Activated T-cell treated with anti-CD3 and anti-CD28 coated beads, Interleukin-2, amount 50 U/mL, for 72 hours (primary cell): Measurements from ENCODE around the gene SPCS2. TPM values are rescaled to one million over a fixed set of nuclear protein-coding genes. Genes with fewer than 3 reads are reported as not detected.
"Not testable (repeated sequence)": the region's sequence is repeated elsewhere in the genome, so short reads cannot be mapped to it uniquely, and the experiment has no call there.

ENCODE experiments used
- ATAC-seq, 2 donors: fragments of 150-1000 bp; cut with Tn5 transposase; replicated peaks in 1 of 2; 2 replicates each; pipeline ENCODE4 v1.10.0; 2021; ENCODE audit warnings: moderate library complexity in 2 of 2, mild to moderate bottlenecking in 1 of 2
- DNase-seq, 2 donors: peaks; one replicate each; pipeline ENCODE4 v3.0.0; 2021 to 2022; ENCODE audit warnings: mixed read lengths in 1 of 2
- H3K27ac Mint-ChIP-seq: one replicate; pipeline ENCODE4 v1.8.0; 2022; ENCODE audit warnings: mild to moderate bottlenecking, moderate library complexity, mixed read lengths
- H3K27me3 Mint-ChIP-seq: one replicate; pipeline ENCODE4 v1.8.0; 2022; ENCODE audit warnings: low read depth, mixed read lengths
- H3K36me3 Mint-ChIP-seq, 2 donors: one replicate each; pipeline ENCODE4 v1.8.0; 2022; ENCODE audit warnings: mixed read lengths in 2 of 2, mild to moderate bottlenecking in 1 of 2; ENCODE audit not compliant: insufficient read depth in 2 of 2
- H3K4me1 Mint-ChIP-seq: one replicate; pipeline ENCODE4 v1.8.0; 2022; ENCODE audit warnings: low read depth, mixed read lengths
- H3K4me3 Mint-ChIP-seq, 2 donors: one replicate each; pipeline ENCODE4 v1.8.0; 2022; ENCODE audit warnings: mild to moderate bottlenecking in 2 of 2, mixed read lengths in 2 of 2, moderate library complexity in 2 of 2
- H3K9me3 Mint-ChIP-seq, 2 donors: one replicate each; pipeline ENCODE4 v1.8.0; 2022; ENCODE audit warnings: mixed read lengths in 2 of 2
- total RNA-seq, 2 donors: library from RNA; stranded (reverse); gene quantifications; one replicate each; pipeline ENCODE4 v1.2.3, GENCODE V29; 2022

Gene SPCS2
- total RNA-seq, 2 donors from 2014 or later: 154 to 160 TPM

- no peak overlapping the region for H3K4me3 Mint-ChIP-seq
- H3K9me3 Mint-ChIP-seq: no peaks in the 10 kb centered on the region
- peaks cover 14 to 23% of the 10 kb centered on the region in 2 donors for H3K36me3 Mint-ChIP-seq
- peaks cover 82% of the 10 kb centered on the region for H3K4me1 Mint-ChIP-seq
- DNase-seq (no peak), ATAC-seq (no peak)
- peak overlapping the region; percentile 18 for H3K27ac Mint-ChIP-seq
- no peaks in the 10 kb centered on the region for H3K27me3 Mint-ChIP-seq
These were observed 5.1 kb downstream of the SPCS2 start for GRCh38 chr11:74954199-74954598.

- DNase-seq: no peak
These were observed 7.4 kb downstream of the SPCS2 start for GRCh38 chr11:74956397-74957015.

GRCh38 chr11:74957937-74958629 is 9.0 kb downstream of the SPCS2 start:
- no peak for DNase-seq
- peak overlapping the region; percentile 64 for H3K27ac Mint-ChIP-seq
- peaks cover 76% of the 10 kb centered on the region for H3K4me1 Mint-ChIP-seq

More at GRCh38 chr11:74956397-74957015, 7.4 kb downstream of the SPCS2 start:
- ATAC-seq: no peak
- Mint-ChIP-seq H3K36me3 (peaks cover 6 to 11% of the 10 kb centered on the region in 2 donors), H3K27ac (peak overlapping the region; percentile 2), H3K9me3 (no peaks in the 10 kb centered on the region), H3K27me3 (no peaks in the 10 kb centered on the region), H3K4me3 (no peak overlapping the region), H3K4me1 (peaks cover 80% of the 10 kb centered on the region)

GRCh38 chr11:74960128-74960527 is 11.1 kb downstream of the SPCS2 start:
- not testable (repeated sequence) for H3K36me3 Mint-ChIP-seq, H3K27me3 Mint-ChIP-seq, DNase-seq, H3K9me3 Mint-ChIP-seq, H3K4me3 Mint-ChIP-seq, ATAC-seq
- peak overlapping the region; percentile 48 for H3K27ac Mint-ChIP-seq
- peaks cover 61% of the 10 kb centered on the region for H3K4me1 Mint-ChIP-seq

More at GRCh38 chr11:74957937-74958629, 9.0 kb downstream of the SPCS2 start:
- no peak for ATAC-seq
- peaks cover 3 to 9% of the 10 kb centered on the region in 2 donors for H3K36me3 Mint-ChIP-seq
- no peaks in the 10 kb centered on the region for H3K9me3 Mint-ChIP-seq
- H3K27me3 Mint-ChIP-seq: no peaks in the 10 kb centered on the region
- H3K4me3 Mint-ChIP-seq: no peak overlapping the region

- no peak for ATAC-seq
These were observed 17.6 kb downstream of the SPCS2 start for GRCh38 chr11:74966651-74967050.

GRCh38 chr11:74970852-74971395 is 21.9 kb downstream of the SPCS2 start:
- H3K4me1 Mint-ChIP-seq: no peaks in the 10 kb centered on the region
- DNase-seq (no peak), ATAC-seq (no peak)
- H3K27ac Mint-ChIP-seq: no peak overlapping the region
- H3K27me3 Mint-ChIP-seq: no peaks in the 10 kb centered on the region
- peaks cover 7 to 25% of the 10 kb centered on the region in 2 donors for H3K36me3 Mint-ChIP-seq
- no peaks in the 10 kb centered on the region for H3K9me3 Mint-ChIP-seq
- no peak overlapping the region for H3K4me3 Mint-ChIP-seq

More at GRCh38 chr11:74966651-74967050, 17.6 kb downstream of the SPCS2 start:
- Mint-ChIP-seq H3K27ac (no peak overlapping the region), H3K27me3 (no peaks in the 10 kb centered on the region), H3K9me3 (no peaks in the 10 kb centered on the region), H3K4me1 (peaks cover 16% of the 10 kb centered on the region), H3K4me3 (no peak overlapping the region), H3K36me3 (peaks cover 0 to 16% of the 10 kb centered on the region in 2 donors)
- DNase-seq: no peak

- Mint-ChIP-seq H3K27ac (no peak overlapping the region), H3K36me3 (peaks cover 7 to 30% of the 10 kb centered on the region in 2 donors), H3K27me3 (no peaks in the 10 kb centered on the region), H3K9me3 (no peaks in the 10 kb centered on the region), H3K4me1 (no peaks in the 10 kb centered on the region), H3K4me3 (no peak overlapping the region)
- DNase-seq: no peak
- no peak for ATAC-seq
These were observed 22.4 kb downstream of the SPCS2 start for GRCh38 chr11:74971424-74971823.

- H3K36me3 Mint-ChIP-seq: peaks cover 7 to 22% of the 10 kb centered on the region in 2 donors
These were observed 29.0 kb downstream of the SPCS2 start for GRCh38 chr11:74978041-74978440.

GRCh38 chr11:74980634-74981033 is 31.6 kb downstream of the SPCS2 start:
- Mint-ChIP-seq H3K36me3 (peaks cover 0 to 12% of the 10 kb centered on the region in 2 donors), H3K27ac (no peak overlapping the region), H3K9me3 (no peaks in the 10 kb centered on the region), H3K4me3 (no peak overlapping the region), H3K27me3 (no peaks in the 10 kb centered on the region), H3K4me1 (no peaks in the 10 kb centered on the region)
- DNase-seq (no peak), ATAC-seq (no peak)

More at GRCh38 chr11:74978041-74978440, 29.0 kb downstream of the SPCS2 start:
- Mint-ChIP-seq H3K9me3 (no peaks in the 10 kb centered on the region), H3K4me1 (no peaks in the 10 kb centered on the region), H3K27me3 (no peaks in the 10 kb centered on the region), H3K27ac (no peak overlapping the region), H3K4me3 (no peak overlapping the region)
- no peak for ATAC-seq
- no peak for DNase-seq

- no peaks in the 10 kb centered on the region for H3K9me3 Mint-ChIP-seq
- peaks cover 0 to 6% of the 10 kb centered on the region in 2 donors for H3K36me3 Mint-ChIP-seq
- no peaks in the 10 kb centered on the region for H3K27me3 Mint-ChIP-seq
- DNase-seq: no peak
- no peak for ATAC-seq
- no peak overlapping the region for H3K27ac Mint-ChIP-seq
- H3K4me1 Mint-ChIP-seq: no peaks in the 10 kb centered on the region
- no peak overlapping the region for H3K4me3 Mint-ChIP-seq
These were observed 32.8 kb downstream of the SPCS2 start for GRCh38 chr11:74981888-74982287.

GRCh38 chr11:74984070-74984469 is 35.0 kb downstream of the SPCS2 start:
- peaks cover 2% of the 10 kb centered on the region for H3K4me1 Mint-ChIP-seq
- DNase-seq: no peak
- H3K9me3 Mint-ChIP-seq: no peaks in the 10 kb centered on the region
- ATAC-seq: no peak
- no peak overlapping the region for H3K4me3 Mint-ChIP-seq
- H3K27me3 Mint-ChIP-seq: no peaks in the 10 kb centered on the region
- H3K36me3 Mint-ChIP-seq: peaks cover 0 to 1% of the 10 kb centered on the region in 2 donors
- H3K27ac Mint-ChIP-seq: no peak overlapping the region

GRCh38 chr11:74984730-74985129 is 35.7 kb downstream of the SPCS2 start:
- no peaks in the 10 kb centered on the region for H3K27me3 Mint-ChIP-seq
- H3K4me1 Mint-ChIP-seq: peaks cover 8% of the 10 kb centered on the region
- H3K4me3 Mint-ChIP-seq: no peak overlapping the region
- H3K36me3 Mint-ChIP-seq: peaks cover 0 to 1% of the 10 kb centered on the region in 2 donors
- DNase-seq (no peak), ATAC-seq (no peak)
- no peak overlapping the region for H3K27ac Mint-ChIP-seq
- no peaks in the 10 kb centered on the region for H3K9me3 Mint-ChIP-seq

GRCh38 chr11:74988541-74989259 is 39.6 kb downstream of the SPCS2 start, which contains the start of gene NEU3:
NEU3 (plus strand) TSS chr11:74988933; CDS start chr11:74989061, 128 bp downstream.
- Mint-ChIP-seq H3K4me3 (peak within 1 kb of the TSS; percentile 90 to 98), H3K36me3 (peaks cover 0 to 3% of the 10 kb centered on the region in 2 donors), H3K27ac (peak within 1 kb of the TSS; percentile 93), H3K4me1 (peaks cover 34% of the 10 kb centered on the region), H3K9me3 (no peaks in the 10 kb centered on the region), H3K27me3 (no peaks in the 10 kb centered on the region)
- ATAC-seq (peak; percentile 96 to 98), DNase-seq (peak; percentile 84 to 91)
